C4-2B (cell line): ENCODE data around the gene CASKIN2.

ENCODE experiments used
- CTCF ChIP-seq: fragments of 450-650 bp; conservative IDR thresholded peaks from 2 replicates; pipeline ENCODE4 v1.5.1; 2017; ENCODE audit warnings: mild to moderate bottlenecking
- ZFX ChIP-seq: fragments of 450-650 bp; IDR thresholded peaks from 2 replicates; pipeline ENCODE4 v1.6.1; 2017

DNA sequence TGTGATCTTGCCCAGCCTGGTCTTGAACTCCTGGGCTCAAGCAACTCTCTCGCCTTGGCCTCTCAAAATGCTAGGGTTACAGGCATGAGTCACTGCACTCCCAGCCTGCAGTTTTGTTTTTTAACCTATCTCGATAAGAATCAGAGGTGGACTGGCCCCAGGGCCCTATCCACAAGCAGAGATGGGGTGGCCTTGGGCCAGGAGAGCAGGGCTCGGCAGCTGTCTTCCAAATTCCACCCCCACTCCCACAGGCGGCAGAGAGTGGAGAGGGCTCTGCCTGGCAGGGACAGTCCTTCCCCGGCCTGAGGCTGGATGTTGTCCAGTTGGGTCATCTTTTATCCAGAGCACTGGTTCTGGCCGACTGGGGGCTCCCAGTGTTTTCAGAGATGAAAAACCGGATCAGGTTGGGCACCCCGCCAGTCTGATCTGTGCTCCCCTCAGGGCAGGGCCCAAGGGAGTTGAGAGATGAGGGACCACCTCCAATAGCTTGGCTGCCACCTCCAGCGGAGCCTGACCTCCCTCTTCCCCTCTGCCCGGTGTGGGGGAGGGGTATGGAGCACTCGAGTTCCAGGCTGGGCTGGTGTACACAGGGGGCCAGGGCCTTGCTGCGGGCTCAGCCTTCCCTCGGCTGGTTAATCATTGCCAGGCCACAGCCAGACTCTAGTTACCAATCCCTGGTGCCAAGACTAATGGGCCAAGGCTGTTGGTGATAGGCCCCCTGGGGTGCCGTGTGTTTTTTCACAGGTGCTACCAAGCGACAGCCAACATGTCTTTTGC lies 41.9 kb upstream of the CASKIN2 start:
- TF ChIP-seq CTCF (no peak), ZFX (peak; percentile 46; the same call in 1 of the 2 replicates)
